Measurements from ENCODE around the gene KDM1A. TPM values are rescaled to one million over a fixed set of nuclear protein-coding genes. Genes with fewer than 3 reads are reported as not detected.
A peak's percentile ranks its signal among the peaks of the same experiment; 100 is the strongest.

KDM1A gene
- total RNA-seq, 1 experiment from 2014 or later: 141 TPM

DNA sequence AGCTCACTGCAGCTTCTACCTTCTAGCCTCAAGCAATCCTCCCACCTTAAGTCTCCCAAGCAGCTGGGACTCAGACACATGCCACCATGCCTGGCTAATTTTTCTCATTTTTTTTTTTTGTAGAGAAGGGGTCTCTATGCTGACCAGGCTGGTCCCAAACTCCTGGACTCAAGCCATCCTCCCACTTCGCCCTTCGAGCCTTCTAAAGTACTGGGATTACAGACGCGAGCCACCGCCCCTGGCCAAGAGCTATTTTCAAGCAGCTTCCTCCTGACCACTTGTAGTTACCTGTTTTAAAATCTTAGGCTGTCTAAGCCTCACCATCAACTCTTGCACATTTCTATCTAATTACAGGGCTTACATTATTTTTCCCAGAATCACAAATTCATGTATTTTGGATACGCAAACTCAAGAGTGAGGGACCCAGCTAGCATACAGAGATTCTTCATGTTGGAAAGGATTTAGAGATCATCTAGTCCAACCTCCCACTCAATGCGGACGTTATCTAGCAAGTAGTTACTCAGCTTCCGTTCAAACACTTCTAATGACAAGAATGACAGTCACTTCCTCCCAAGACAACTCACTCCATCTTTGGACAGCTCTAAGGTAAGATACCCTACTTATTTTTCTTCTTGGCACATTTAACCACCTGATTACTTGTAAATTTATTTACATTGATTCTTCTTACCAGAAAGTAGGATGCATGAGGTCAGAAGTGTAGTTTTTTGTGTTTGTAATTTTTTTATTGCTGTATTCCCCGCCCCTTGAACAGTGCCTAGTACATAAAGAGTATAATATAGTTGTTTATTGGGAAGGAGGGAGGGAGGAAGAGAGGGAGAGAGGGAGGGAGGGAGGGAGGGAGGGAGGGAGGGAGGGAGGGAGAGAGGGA is 84.0 kb downstream of the KDM1A start:
- DNase-seq (ENCODE audit: low read depth): peak; percentile 86

GRCh38 chr1:23108918-23109533 is 89.8 kb downstream of the KDM1A start:
- DNase-seq (ENCODE audit: low read depth): no peak

DNA sequence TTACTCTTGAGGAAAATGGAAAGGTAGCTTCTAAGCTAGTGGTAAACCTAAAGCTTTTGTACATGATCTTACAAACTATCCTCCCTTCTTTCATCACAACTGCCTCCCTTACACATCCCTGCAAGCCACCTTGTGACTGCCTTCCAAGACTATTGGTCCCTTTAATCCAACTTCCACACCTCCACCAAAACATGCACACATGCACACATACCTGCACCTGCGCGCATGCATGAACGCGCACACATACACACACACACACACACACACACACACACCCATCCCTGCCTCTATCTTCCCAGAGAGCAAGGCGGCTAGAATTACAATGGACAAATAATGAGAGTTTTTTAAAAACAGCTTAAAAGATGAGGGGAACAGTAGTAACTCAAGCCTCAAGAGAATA is 91.1 kb downstream of the KDM1A start:
- DNase-seq (ENCODE audit: low read depth): no peak

DNA sequence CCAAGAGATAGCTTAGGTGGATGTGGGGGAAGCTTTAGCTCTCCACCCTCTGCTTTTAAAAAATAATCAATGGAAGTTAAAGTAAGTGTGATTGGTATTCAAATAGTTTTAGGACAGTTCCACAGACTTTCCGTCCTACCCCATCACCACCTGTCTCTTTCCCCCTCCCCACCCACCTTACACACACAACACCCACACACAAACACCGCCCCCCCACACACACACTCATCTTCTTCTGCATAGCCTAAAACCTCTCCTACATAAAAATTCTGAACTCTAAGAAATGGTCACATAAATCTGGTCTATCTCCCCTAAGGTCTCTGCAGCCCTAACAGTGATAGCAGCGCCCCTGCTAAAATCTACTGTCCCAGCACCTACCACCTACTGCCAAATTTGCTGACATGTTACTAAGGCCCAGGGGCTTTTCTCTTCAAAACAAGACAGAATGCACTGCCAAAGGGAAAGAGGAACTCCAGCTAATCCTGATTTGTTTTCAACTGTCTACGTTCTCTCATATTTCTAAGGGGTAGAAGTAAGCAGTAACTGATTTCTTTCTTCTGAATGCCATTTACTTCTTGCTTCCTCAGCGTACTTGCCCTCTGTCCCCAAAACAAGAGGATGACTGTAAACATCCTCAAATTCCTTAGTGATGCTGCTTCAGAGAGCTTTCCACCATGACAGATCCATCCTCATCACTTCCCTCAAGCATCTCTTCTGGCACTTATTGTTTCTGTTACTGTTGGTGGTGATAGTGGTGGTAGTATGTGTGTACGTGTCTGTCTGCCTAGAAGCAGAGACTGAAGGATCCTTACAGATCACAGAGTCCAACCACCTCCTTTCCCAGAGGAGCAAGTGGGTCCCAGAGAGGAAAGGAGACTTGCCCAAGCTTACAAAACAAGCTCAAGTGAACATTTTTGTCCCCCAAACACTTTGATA is 92.6 kb downstream of the KDM1A start:
- DNase-seq (ENCODE audit: low read depth): no peak

- no peak for DNase-seq (ENCODE audit: low read depth)
These were observed 95.3 kb downstream of the KDM1A start for GRCh38 chr1:23114424-23115079.

GRCh38 chr1:23116216-23116836 is 97.1 kb downstream of the KDM1A start:
- no peak for DNase-seq (ENCODE audit: low read depth)

DNA sequence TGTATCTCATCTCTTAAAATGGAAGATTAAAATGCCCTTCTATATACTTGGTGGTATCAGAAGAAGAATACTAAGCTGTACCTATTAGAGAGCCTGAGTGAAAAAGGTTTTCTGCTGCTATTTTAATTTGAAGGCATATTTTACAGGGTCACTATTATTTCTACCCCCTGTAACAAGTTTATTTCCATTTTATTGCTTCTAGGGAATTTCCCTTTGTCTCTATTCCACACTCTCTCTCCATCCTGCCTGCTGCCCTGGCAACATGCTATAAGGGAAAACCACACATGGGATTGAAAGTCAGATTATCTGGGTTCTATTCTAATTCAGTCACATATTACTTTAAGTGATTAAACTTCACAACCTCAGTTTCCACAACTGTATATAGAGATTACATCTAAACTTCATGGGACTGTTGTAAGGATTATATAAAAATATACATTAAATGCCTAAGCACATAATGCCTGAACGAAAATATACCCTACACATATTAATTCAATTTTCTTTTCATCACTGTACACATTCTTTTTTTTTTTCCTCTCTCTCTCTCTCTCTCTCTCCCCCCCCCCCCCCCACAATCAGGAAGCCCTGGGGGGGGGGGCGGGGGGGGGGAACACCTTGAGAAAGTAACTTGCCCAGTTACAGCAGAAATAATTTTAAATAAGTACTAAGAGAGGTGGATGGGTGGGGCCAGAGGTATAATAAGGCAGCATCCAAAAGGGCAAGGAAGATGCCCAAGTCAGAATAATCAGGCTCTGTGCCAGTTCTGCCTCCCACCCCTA is 97.8 kb downstream of the KDM1A start:
- DNase-seq (ENCODE audit: low read depth): no peak

DNA sequence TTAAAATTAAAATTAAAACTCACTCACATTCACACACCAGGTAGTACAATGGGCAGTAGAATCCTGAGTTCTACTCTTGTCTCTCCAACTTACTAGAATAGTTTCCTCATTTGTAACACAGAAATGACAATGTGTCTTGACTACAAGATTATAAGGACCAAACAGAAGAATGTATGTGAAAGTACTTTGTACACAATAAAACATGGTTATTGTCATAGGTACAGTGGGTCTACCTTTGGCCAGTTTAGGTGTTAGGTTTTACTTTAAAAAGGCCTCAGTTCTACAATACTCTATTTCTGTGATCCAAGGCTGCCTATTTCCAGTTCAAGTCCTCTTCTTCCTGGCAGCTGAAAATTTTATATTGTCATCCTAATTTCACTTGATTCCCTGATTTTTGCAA is 99.1 kb downstream of the KDM1A start:
- no peak for DNase-seq (ENCODE audit: low read depth)

GRCh38 chr1:23118957-23119792 is 99.9 kb downstream of the KDM1A start:
- DNase-seq (ENCODE audit: low read depth): peak; percentile 34

DNA sequence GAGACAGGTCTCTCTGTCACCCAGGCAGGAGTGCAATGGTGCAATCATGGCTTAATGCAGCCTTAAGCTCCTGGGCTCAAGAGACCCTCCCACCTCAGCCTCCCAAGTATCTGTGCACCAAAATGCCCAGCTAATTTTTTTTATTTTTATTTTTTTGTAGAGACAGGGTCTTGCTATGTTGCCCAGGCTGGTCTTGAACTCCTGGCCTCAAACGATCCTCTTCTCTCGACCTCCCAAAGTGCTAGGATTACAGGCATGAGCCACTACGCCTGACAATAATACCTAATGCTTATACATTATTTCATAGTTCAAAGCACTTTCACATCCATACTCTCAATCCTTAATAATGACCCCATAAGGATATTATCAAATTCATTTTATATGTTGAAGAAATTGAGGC is 101.1 kb downstream of the KDM1A start:
- DNase-seq (ENCODE audit: low read depth): no peak

GRCh38 chr1:23122023-23122748 is 102.9 kb downstream of the KDM1A start:
- no peak for DNase-seq (ENCODE audit: low read depth)

GRCh38 chr1:23122796-23123195 is 103.5 kb downstream of the KDM1A start:
- no peak for DNase-seq (ENCODE audit: low read depth)

DNA sequence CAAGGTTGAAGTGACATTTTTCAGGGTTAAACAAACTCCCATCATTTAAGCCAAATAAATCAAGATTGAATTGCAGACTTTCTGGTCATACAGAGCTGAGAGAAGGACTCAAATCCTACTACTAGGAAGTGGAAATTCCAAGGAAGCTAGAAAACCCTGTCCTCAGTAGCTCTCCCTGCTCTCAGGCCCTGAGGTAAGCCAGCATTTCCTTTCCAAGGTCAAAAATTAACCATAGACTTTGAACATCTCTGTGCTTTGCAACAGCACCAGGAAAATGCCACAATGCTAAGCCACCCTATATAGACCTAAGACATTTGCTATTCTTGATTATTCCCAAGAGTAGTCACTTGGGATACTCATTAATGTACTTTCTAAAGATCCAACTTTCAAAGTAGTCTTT is 104.3 kb downstream of the KDM1A start:
- DNase-seq (ENCODE audit: low read depth): no peak

DNA sequence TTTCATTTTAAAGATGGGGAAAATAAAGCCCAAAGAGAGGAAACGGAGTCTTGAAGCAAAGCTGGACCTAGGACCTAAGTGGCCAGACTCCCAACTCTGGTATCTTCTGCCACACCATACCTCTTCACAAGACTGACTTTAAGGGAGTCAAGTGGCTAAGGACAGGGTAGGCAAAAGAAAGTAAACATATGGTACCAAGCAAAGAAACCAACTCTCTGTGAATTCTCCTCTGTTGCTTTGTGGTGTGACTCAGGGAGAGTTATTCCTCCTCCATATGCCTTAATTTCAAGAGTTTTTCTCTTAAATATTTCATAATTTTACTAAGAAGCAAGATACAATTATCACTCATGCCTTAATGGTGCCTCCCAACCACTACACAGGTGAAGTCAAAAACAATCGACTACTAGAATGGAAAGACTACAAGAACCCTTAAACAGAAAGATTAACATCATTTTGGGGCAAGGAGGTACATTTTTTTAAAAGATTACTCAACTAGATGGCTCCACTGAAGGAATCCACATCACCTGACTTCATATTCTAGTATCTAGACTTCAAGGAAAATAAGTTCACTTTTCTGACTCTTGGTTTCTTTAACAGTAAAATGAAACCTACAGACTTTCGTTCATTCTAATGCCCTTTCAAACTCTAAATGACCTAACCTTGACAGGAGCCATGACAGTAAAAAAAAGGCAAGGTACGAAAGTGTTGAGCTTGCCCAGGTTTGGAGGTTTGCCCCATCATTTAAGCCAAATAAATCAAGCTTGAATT is 105.2 kb downstream of the KDM1A start:
- no peak for DNase-seq (ENCODE audit: low read depth)

GRCh38 chr1:23125489-23125888 is 106.2 kb downstream of the KDM1A start:
- no peak for DNase-seq (ENCODE audit: low read depth)

- no peak for DNase-seq (ENCODE audit: low read depth)
These were observed 106.9 kb downstream of the KDM1A start for GRCh38 chr1:23126200-23126599.

DNA sequence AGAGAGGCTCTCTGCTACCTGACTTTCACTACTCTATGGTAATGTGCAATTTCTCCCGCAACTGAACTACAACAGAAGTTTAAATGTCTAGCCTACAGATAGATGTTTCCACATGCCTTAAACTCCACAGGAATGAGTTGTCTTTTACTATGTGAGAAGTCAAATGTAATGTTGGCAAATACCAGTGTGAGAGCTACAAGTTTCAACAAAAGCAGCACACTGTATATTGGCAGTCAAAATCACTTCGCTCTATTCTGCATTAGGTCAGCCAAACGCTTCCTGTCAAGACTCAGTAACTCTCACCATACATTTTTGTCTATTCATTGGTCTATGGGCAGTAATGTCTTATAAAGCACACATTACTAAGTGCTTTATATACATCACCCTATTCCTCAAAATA is 107.5 kb downstream of the KDM1A start:
- no peak for DNase-seq (ENCODE audit: low read depth)

- DNase-seq (ENCODE audit: low read depth): peak; percentile 24
These were observed 110.6 kb downstream of the KDM1A start for GRCh38 chr1:23129846-23130245.

All from HT1080 (cell line).